Glutamatergic neuron (in vitro differentiated cells): Measurements from ENCODE around the gene WSB2. TPM values are rescaled to one million over a fixed set of nuclear protein-coding genes. Genes with fewer than 3 reads are reported as not detected.

Experiments
- DNase-seq: peaks from one replicate; pipeline ENCODE4 v3.0.0; 2022
- H3K27ac Mint-ChIP-seq: one replicate; pipeline ENCODE4 v1.8.0; 2020; ENCODE audit warnings: mild to moderate bottlenecking, mixed read lengths, inconsistent platforms; ENCODE audit not compliant: unreplicated experiment
- H3K27me3 Mint-ChIP-seq: one replicate; pipeline ENCODE4 v1.8.0; 2020; ENCODE audit warnings: mild to moderate bottlenecking, moderate library complexity, mixed read lengths, inconsistent platforms; ENCODE audit not compliant: unreplicated experiment
- H3K36me3 Mint-ChIP-seq: one replicate; pipeline ENCODE4 v1.8.0; 2020; ENCODE audit warnings: mild to moderate bottlenecking, mixed read lengths, inconsistent platforms; ENCODE audit not compliant: unreplicated experiment
- H3K4me1 Mint-ChIP-seq: one replicate; pipeline ENCODE4 v1.8.0; 2020; ENCODE audit warnings: mild to moderate bottlenecking, low read depth, mixed read lengths, inconsistent platforms; ENCODE audit not compliant: unreplicated experiment
- H3K4me3 Mint-ChIP-seq: one replicate; pipeline ENCODE4 v1.8.0; 2020; ENCODE audit warnings: mild to moderate bottlenecking, mixed read lengths, inconsistent platforms; ENCODE audit not compliant: unreplicated experiment
- H3K9me3 Mint-ChIP-seq: one replicate; pipeline ENCODE4 v1.8.0; 2020; ENCODE audit warnings: mild to moderate bottlenecking, moderate library complexity, mixed read lengths, inconsistent platforms; ENCODE audit not compliant: unreplicated experiment
- total RNA-seq: library from RNA; stranded (reverse); fragmentation: NEBNext Ultra II Directional; extraction: Animal tissue kit (Norgen Biotek cat#: 25700); gene quantifications from one replicate; pipeline ENCODE4 v1.2.1, GENCODE V29; 2021; ENCODE audit not compliant: unreplicated experiment
- TF ChIP-seq, protein P1 (sequence below): fragments of 200-600 bp; sonication (generic); IDR thresholded peaks from one replicate; pipeline ENCODE4 v1.5.0; 2021; ENCODE audit not compliant: partially characterized antibody, unreplicated experiment

WSB2 gene
- total RNA-seq, 1 donor from 2014 or later = 76.4 TPM

DNA sequence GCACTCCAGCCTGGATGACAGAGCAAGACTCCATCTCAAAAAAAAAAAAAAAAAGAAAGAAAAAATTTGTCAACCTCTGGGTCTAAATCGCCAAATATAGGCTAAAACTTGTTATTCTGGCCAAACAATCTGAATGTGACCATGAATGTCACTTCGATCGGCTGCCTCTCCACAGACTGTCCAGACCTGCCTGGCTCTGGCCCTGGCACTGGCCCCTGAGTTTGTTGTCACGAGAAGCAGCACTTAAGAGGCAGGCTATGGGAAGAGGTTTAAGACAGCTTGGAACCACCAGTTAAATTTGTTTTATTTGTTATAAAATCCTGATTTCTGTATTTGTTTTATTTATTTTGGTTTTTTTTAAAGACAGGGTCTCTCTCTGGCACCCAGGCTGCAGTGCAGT, 14.5 kb downstream of the WSB2 start:
- H3K36me3 Mint-ChIP-seq = no peaks in the 10 kb centered on the region
- TF ChIP-seq, protein P1, sequence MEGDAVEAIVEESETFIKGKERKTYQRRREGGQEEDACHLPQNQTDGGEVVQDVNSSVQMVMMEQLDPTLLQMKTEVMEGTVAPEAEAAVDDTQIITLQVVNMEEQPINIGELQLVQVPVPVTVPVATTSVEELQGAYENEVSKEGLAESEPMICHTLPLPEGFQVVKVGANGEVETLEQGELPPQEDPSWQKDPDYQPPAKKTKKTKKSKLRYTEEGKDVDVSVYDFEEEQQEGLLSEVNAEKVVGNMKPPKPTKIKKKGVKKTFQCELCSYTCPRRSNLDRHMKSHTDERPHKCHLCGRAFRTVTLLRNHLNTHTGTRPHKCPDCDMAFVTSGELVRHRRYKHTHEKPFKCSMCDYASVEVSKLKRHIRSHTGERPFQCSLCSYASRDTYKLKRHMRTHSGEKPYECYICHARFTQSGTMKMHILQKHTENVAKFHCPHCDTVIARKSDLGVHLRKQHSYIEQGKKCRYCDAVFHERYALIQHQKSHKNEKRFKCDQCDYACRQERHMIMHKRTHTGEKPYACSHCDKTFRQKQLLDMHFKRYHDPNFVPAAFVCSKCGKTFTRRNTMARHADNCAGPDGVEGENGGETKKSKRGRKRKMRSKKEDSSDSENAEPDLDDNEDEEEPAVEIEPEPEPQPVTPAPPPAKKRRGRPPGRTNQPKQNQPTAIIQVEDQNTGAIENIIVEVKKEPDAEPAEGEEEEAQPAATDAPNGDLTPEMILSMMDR = no peak
- no peaks in the 10 kb centered on the region for H3K9me3 Mint-ChIP-seq
- no peaks in the 10 kb centered on the region for H3K27me3 Mint-ChIP-seq
- no peak overlapping the region for H3K4me3 Mint-ChIP-seq
- no peaks in the 10 kb centered on the region for H3K4me1 Mint-ChIP-seq
- DNase-seq = no peak
- H3K27ac Mint-ChIP-seq = no peak overlapping the region

GRCh38 chr12:118044577-118044976, 16.4 kb downstream of the WSB2 start:
- Mint-ChIP-seq H3K4me1 (no peaks in the 10 kb centered on the region), H3K27me3 (no peaks in the 10 kb centered on the region), H3K27ac (no peak overlapping the region), H3K9me3 (no peaks in the 10 kb centered on the region), H3K36me3 (no peaks in the 10 kb centered on the region), H3K4me3 (no peak overlapping the region)
- TF ChIP-seq, protein P1 = no peak
- no peak for DNase-seq

GRCh38 chr12:118044075-118044474, 16.9 kb downstream of the WSB2 start:
- Mint-ChIP-seq H3K9me3 (no peaks in the 10 kb centered on the region), H3K4me3 (no peak overlapping the region), H3K27me3 (no peaks in the 10 kb centered on the region), H3K27ac (no peak overlapping the region), H3K4me1 (no peaks in the 10 kb centered on the region), H3K36me3 (no peaks in the 10 kb centered on the region)
- TF ChIP-seq, protein P1 = no peak
- DNase-seq = no peak

DNA sequence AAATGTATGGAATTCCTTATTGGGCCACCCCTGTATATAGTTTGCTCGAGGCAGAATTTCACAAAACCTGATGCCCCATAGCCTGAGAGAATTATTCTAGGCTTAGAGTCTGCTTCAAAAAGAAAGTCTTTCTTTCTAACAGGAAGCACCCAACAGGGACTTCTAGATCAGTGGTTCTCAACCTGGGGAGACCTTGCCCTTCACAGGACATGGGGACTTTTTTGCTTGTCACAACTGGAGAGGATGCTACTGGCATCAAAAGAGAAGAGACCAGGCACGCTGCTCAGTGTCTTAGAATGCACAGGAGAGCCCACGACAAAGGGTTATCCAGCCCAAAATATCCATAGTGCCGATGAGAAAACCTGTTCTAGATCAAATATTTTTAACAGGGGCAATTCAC, 18.9 kb downstream of the WSB2 start:
- H3K36me3 Mint-ChIP-seq = no peaks in the 10 kb centered on the region
- TF ChIP-seq, protein P1 = no peak
- H3K27ac Mint-ChIP-seq = no peak overlapping the region
- H3K4me1 Mint-ChIP-seq = no peaks in the 10 kb centered on the region
- no peaks in the 10 kb centered on the region for H3K9me3 Mint-ChIP-seq
- no peaks in the 10 kb centered on the region for H3K27me3 Mint-ChIP-seq
- no peak for DNase-seq
- no peak overlapping the region for H3K4me3 Mint-ChIP-seq

GRCh38 chr12:118038137-118038536, 22.8 kb downstream of the WSB2 start:
- H3K36me3 Mint-ChIP-seq = no peaks in the 10 kb centered on the region
- no peak overlapping the region for H3K27ac Mint-ChIP-seq

More at GRCh38 chr12:118038137-118038536, 22.8 kb downstream of the WSB2 start:
- H3K27me3 Mint-ChIP-seq = no peaks in the 10 kb centered on the region
- TF ChIP-seq, protein P1 = no peak
- no peaks in the 10 kb centered on the region for H3K9me3 Mint-ChIP-seq
- H3K4me1 Mint-ChIP-seq = no peaks in the 10 kb centered on the region
- no peak for DNase-seq
- H3K4me3 Mint-ChIP-seq = no peak overlapping the region
